Prostate gland (tissue), 2 donors: Measurements from ENCODE around the gene IKZF2. TPM values are rescaled to one million over a fixed set of nuclear protein-coding genes. Genes with fewer than 3 reads are reported as not detected.

Source experiments
- DNase-seq: peaks from one replicate; pipeline ENCODE4 v3.0.0-alpha.2; 2019; ENCODE audit warnings: low spot score
- H3K27ac ChIP-seq, 2 donors: fragments of 200-600 bp; sonication (generic); 2 replicates each; pipeline ENCODE4 v1.5.1; 2017 to 2019
- H3K27me3 ChIP-seq: fragments of 200-600 bp; sonication (generic); replicated peaks from 2 replicates; pipeline ENCODE4 v1.5.1; 2019; ENCODE audit not compliant: insufficient read depth
- H3K36me3 ChIP-seq, 2 donors: fragments of 200-600 bp; sonication (generic); 1 replicate in 1 of 2; 2 replicates in 1 of 2; pipeline versions ENCODE4 v1.5.1 to v1.8.1; 2017 to 2019
- H3K4me1 ChIP-seq: fragments of 200-600 bp; sonication (generic); replicated peaks from 2 replicates; pipeline ENCODE4 v1.5.1; 2019
- H3K4me3 ChIP-seq, 2 donors: fragments of 200-600 bp; sonication (generic); 2 replicates each; pipeline ENCODE4 v1.5.1; 2017 to 2019
- H3K9me3 ChIP-seq: fragments of 200-600 bp; sonication (generic); 2 replicates; pipeline ENCODE4 v1.5.1; 2017
- CTCF ChIP-seq, 4 experiments: fragments of 200-600 bp in 2 of 4; fragments of 450-650 bp in 2 of 4; sonication (generic) in 2 of 4; IDR thresholded peaks; 1 replicate in 3 of 4; 2 replicates in 1 of 4; pipeline ENCODE4 v1.5.1; 2016 to 2019; ENCODE audit warnings: antibody characterized with exemption in 4 of 4, mild to moderate bottlenecking in 2 of 4, moderate library complexity in 2 of 4
- POLR2A ChIP-seq: fragments of 450-650 bp; IDR thresholded peaks from one replicate; pipeline ENCODE4 v1.6.1; 2016; ENCODE audit warnings: antibody characterized with exemption, mild to moderate bottlenecking
- POLR2AphosphoS5 ChIP-seq: sonication (generic); formaldehyde crosslinking; IDR thresholded peaks from one replicate; pipeline ENCODE4 v1.6.1; 2017; ENCODE audit warnings: antibody characterized with exemption
- WGBS: methylation state at CpG from one replicate; pipeline ENCODE4 v1.1.5; 2018; 5-methylcytosine and 5-hydroxymethylcytosine counted together
- intact Hi-C: fragments of 100-400 bp; cut with DNase I; formaldehyde crosslinking; loops from one replicate; pipeline ENCODE4 v1.14.2; 2022
- total RNA-seq, 2 donors: library from RNA; depleted of rRNA; stranded (reverse); fragments of >200 nt; gene quantifications; one replicate each; pipeline ENCODE4 v1.1.0, GENCODE V29; 2016

IKZF2 gene
- total RNA-seq, 2 donors from 2014 or later: 24.4 to 27.8 TPM

- intact Hi-C loops: no loop called here
- WGBS: 61% methylated on average over 1 of the region's 1 CpG
- Histone ChIP-seq H3K27me3 (no peaks in the 10 kb centered on the region), H3K27ac (no peak overlapping the region), H3K4me1 (no peaks in the 10 kb centered on the region), H3K4me3 (no peak overlapping the region), H3K36me3 (no peaks in the 10 kb centered on the region), H3K9me3 (no peaks in the 10 kb centered on the region)
- no peak for TF ChIP-seq POLR2AphosphoS5
- no peak for TF ChIP-seq CTCF (IDR thresholded peaks at IDR 0.05)
- TF ChIP-seq POLR2A: no peak
- no peak for DNase-seq
These were observed 24.3 kb upstream of the IKZF2 start for GRCh38 chr2:213175673-213176247.

DNA sequence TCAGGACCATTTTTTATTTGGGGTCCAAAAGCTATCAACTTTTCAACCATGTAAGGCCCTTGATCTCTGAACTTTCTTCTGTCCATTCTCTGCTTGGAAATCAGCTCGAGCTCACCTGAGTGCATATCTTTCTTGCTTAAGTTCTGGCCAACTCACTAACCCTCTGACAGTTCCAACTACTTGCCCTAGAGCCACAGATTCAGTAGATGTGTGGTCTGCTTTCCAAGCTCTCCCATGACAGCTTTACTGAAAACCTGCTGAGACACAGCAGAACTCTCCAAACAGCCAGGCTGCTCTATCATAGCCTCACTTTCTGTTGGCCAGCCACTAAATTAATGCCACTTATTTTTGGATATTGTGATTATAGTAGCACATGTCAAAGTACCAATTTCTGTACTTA, 21.2 kb upstream of the IKZF2 start:
- H3K27ac ChIP-seq: no peak overlapping the region
- H3K27me3 ChIP-seq: no peaks in the 10 kb centered on the region
- TF ChIP-seq POLR2AphosphoS5 (no peak), POLR2A (no peak), CTCF (IDR thresholded peaks at IDR 0.05) (no peak)
- 37% methylated on average over 1 of the region's 1 CpG for WGBS
- intact Hi-C loops: no loop called here
- H3K4me1 ChIP-seq: no peaks in the 10 kb centered on the region
- no peak overlapping the region for H3K4me3 ChIP-seq
- H3K9me3 ChIP-seq: no peaks in the 10 kb centered on the region
- DNase-seq: no peak
- no peaks in the 10 kb centered on the region for H3K36me3 ChIP-seq

GRCh38 chr2:213171147-213171546, 19.7 kb upstream of the IKZF2 start:
- Histone ChIP-seq H3K4me3 (no peak overlapping the region), H3K9me3 (no peaks in the 10 kb centered on the region), H3K4me1 (no peaks in the 10 kb centered on the region), H3K27me3 (no peaks in the 10 kb centered on the region), H3K27ac (no peak overlapping the region), H3K36me3 (no peaks in the 10 kb centered on the region)
- 96% methylated on average over 4 of the region's 4 CpGs for WGBS
- intact Hi-C loops: no loop called here
- TF ChIP-seq POLR2AphosphoS5: no peak
- TF ChIP-seq CTCF (IDR thresholded peaks at IDR 0.05): no peak
- no peak for TF ChIP-seq POLR2A
- DNase-seq: no peak

DNA sequence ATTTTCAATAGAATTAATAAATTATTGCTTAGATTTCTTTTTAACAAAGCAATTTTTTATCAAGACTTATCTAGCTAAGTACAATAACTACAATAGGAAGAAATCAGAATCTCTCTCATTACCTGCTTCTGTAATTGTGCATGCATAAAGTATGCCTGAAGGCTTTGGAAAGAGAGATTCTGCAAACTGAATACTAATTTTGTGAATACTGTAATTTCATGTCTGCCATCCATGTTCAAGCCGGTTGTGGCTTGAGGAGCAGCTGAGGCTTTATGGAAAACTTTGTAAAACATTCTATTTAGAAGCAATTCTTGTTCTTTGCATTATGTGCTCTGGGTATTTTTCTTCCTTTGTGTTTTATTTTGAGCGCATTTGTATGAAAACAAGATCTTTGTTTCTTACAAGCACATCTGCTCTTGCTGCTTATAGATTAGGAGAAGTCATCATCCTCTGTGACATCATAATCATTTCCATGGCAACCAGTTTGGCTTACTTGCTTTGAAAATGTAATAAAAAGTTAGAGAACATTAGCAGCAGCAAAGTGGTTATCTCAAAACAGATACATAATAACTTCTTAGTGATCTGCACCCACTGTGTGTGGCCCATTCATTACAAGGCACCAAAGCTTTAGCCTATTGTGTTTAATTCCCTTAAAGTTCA, 16.0 kb upstream of the IKZF2 start:
- no peaks in the 10 kb centered on the region for H3K4me1 ChIP-seq
- H3K36me3 ChIP-seq: no peaks in the 10 kb centered on the region
- DNase-seq: no peak
- 83% methylated on average over 2 of the region's 2 CpGs for WGBS
- intact Hi-C loops: no loop called here
- no peak for TF ChIP-seq POLR2A
- no peak for TF ChIP-seq CTCF (IDR thresholded peaks at IDR 0.05)
- no peak for TF ChIP-seq POLR2AphosphoS5
- no peaks in the 10 kb centered on the region for H3K9me3 ChIP-seq
- H3K27ac ChIP-seq: no peak overlapping the region
- no peak overlapping the region for H3K4me3 ChIP-seq
- no peaks in the 10 kb centered on the region for H3K27me3 ChIP-seq

DNA sequence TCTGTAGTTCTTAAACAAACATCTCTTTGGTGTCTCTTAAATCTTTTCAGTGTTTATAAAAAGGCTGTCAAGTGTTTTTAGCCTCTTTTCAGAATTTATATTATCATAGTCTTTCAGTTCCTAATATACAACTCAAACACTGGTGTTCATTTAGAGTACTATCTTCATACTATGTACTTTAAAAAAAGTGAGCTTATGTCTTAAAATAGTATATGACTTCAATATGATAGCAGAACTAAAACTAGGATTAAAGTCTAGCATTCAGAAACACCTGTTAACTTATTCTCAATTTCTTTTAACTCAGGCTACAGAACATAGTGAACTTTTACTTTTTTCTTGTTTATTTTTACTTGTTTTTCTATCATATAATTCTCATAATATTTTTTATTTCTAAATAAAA, 14.7 kb upstream of the IKZF2 start:
- intact Hi-C loops: no loop called here
- no peak for TF ChIP-seq CTCF (IDR thresholded peaks at IDR 0.05)
- TF ChIP-seq POLR2AphosphoS5: no peak
- TF ChIP-seq POLR2A: no peak

More for the DNA sequence above, 14.7 kb upstream of the IKZF2 start:
- no peaks in the 10 kb centered on the region for H3K4me1 ChIP-seq
- no peak for DNase-seq
- no peak overlapping the region for H3K27ac ChIP-seq
- H3K9me3 ChIP-seq: no peaks in the 10 kb centered on the region
- no peak overlapping the region for H3K4me3 ChIP-seq
- H3K36me3 ChIP-seq: no peaks in the 10 kb centered on the region
- H3K27me3 ChIP-seq: no peaks in the 10 kb centered on the region
